ENCODE data around the gene MFSD2A. TPM values are rescaled to one million over a fixed set of nuclear protein-coding genes. Genes with fewer than 3 reads are reported as not detected.
A peak's percentile ranks its signal among the peaks of the same experiment; 100 is the strongest.

The MFSD2A gene
- total RNA-seq, 1 donor from 2014 or later, result 56.2 TPM

DNA sequence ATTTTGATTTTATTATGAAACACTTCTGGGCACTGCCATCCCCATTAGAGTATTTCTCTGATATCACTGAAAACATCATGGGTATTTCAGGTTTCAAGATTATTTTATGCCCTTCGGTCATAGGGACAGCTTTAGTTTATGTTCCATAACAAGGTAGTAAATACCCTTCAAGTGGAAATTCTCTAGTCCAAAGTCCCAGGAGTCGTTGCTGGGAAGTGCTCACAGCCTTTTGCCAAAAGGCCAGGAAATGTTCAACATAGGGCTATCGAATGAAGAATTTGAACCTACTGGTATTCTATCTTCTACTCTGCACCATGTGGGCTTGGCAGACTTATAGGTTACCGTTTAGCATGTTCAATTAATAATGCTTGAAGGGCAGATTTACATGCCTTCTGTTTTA lies 7.7 kb upstream of the MFSD2A start:
- intact Hi-C loops (cut with micrococcal nuclease), result no loop called here
- DNase-seq (ENCODE audit: low spot score), result no peak
- Mint-ChIP-seq H3K27me3 (ENCODE audit: insufficient read depth) (peaks cover 5% of the 10 kb centered on the region), H3K9me3 (no peaks in the 10 kb centered on the region), H3K4me3 (no peak overlapping the region), H3K27ac (no peak overlapping the region), H3K36me3 (ENCODE audit: low read depth) (no peaks in the 10 kb centered on the region), H3K4me1 (ENCODE audit: low read depth) (peaks cover 26% of the 10 kb centered on the region)

DNA sequence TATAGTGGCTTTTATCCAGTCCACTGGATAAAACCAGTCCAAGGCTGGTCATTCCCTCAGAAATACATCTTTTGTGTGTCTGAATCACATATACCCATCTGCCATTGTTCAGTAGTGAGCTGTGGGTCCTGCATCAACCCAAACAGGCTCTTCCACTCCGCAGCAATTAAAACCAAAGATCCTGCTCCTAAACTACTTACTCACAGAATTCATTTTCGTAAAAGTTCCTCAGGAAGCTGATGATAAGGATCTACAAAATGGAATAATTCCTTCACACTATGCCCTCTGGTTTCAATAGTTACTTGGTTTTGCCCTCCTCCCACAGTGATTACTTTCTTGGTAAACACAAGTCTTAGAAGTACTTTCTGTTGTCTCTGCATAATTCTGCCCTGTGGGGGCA lies 5.1 kb upstream of the MFSD2A start:
- peaks cover 31% of the 10 kb centered on the region for H3K4me1 Mint-ChIP-seq (ENCODE audit: low read depth)
- peaks cover 3% of the 10 kb centered on the region for H3K27me3 Mint-ChIP-seq (ENCODE audit: insufficient read depth)
- no peak overlapping the region for H3K4me3 Mint-ChIP-seq
- intact Hi-C loops (cut with micrococcal nuclease), result loop anchor here (10.0 kb wide), 1 partner anchor 435 kb away; no protein-coding TSS in a partner anchor
- H3K27ac Mint-ChIP-seq, result no peak overlapping the region
- DNase-seq (ENCODE audit: low spot score), result no peak
- H3K36me3 Mint-ChIP-seq (ENCODE audit: low read depth), result no peaks in the 10 kb centered on the region
- no peaks in the 10 kb centered on the region for H3K9me3 Mint-ChIP-seq

- intact Hi-C loops (cut with micrococcal nuclease), result loop anchor here (10.0 kb wide), 1 partner anchor 433 kb away; no protein-coding TSS in a partner anchor
- Mint-ChIP-seq H3K4me1 (ENCODE audit: low read depth) (peaks cover 38% of the 10 kb centered on the region), H3K4me3 (no peak overlapping the region), H3K9me3 (no peaks in the 10 kb centered on the region), H3K27me3 (ENCODE audit: insufficient read depth) (no peaks in the 10 kb centered on the region), H3K27ac (no peak overlapping the region), H3K36me3 (ENCODE audit: low read depth) (peaks cover 11% of the 10 kb centered on the region)
- DNase-seq (ENCODE audit: low spot score), result no peak
These were observed 3.0 kb upstream of the MFSD2A start for GRCh38 chr1:39951926-39952325.

- intact Hi-C loops (cut with micrococcal nuclease), result loop anchor here (10.0 kb wide), 1 partner anchor 432 kb away; no protein-coding TSS in a partner anchor
- Mint-ChIP-seq H3K9me3 (no peaks in the 10 kb centered on the region), H3K4me1 (ENCODE audit: low read depth) (peaks cover 44% of the 10 kb centered on the region), H3K36me3 (ENCODE audit: low read depth) (peaks cover 17% of the 10 kb centered on the region), H3K27ac (no peak overlapping the region), H3K4me3 (no peak overlapping the region), H3K27me3 (ENCODE audit: insufficient read depth) (no peaks in the 10 kb centered on the region)
- no peak for DNase-seq (ENCODE audit: low spot score)
These were observed 2.4 kb upstream of the MFSD2A start for GRCh38 chr1:39952359-39953110.

DNA sequence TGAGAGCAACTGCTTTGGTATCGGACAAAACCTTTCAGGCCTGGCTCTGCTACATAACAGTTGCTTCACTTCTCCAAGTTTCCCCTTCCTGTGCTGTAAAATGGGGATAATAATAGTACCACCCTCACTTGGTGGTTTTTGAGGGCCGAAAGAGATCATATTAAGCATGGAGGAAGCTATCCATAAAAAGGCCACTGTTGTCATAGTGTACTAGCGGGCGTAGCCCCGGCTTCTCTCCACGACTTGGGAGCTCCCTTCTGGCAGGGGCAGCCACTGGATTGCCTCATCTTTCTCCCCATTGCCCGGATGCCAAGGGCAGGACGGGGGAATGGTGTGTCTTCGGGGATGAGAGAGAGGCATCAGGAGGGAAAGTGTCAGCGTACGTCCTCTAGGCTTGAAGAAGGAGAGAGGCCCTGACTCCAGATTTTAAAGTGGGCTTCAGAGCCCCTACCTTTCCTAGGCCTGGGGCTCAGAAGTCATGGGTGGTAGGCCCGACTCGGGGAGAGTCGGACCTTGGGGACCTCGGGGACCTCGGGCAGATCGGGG lies 548 bp upstream of the MFSD2A start:
- intact Hi-C loops (cut with micrococcal nuclease), result loop anchor here (2.0 to 10.0 kb wide), 2 partner anchors 18 to 430 kb away; no protein-coding TSS in a partner anchor

GRCh38 chr1:39955547-39956539 lies 898 bp downstream of the MFSD2A start:
- Mint-ChIP-seq H3K27me3 (ENCODE audit: insufficient read depth) (no peaks in the 10 kb centered on the region), H3K36me3 (ENCODE audit: low read depth) (peaks cover 39% of the 10 kb centered on the region), H3K9me3 (no peaks in the 10 kb centered on the region), H3K27ac (peak overlapping the region; percentile 93), H3K4me3 (peak overlapping the region; percentile 98), H3K4me1 (ENCODE audit: low read depth) (peaks cover 46% of the 10 kb centered on the region)
- intact Hi-C loops (cut with micrococcal nuclease), result loop anchor here (1.0 to 10.0 kb wide), 8 partner anchors 10 to 429 kb away; partner anchors contain the start of genes CAP1, HPCAL4, TRIT1 and ZMPSTE24
- DNase-seq (ENCODE audit: low spot score), result peak; percentile 31

More for the DNA sequence above, 548 bp upstream of the MFSD2A start:
- Mint-ChIP-seq H3K4me3 (peak overlapping the region; percentile 98), H3K4me1 (ENCODE audit: low read depth) (peaks cover 47% of the 10 kb centered on the region), H3K27ac (peak overlapping the region; percentile 69), H3K36me3 (ENCODE audit: low read depth) (peaks cover 34% of the 10 kb centered on the region), H3K9me3 (no peaks in the 10 kb centered on the region), H3K27me3 (ENCODE audit: insufficient read depth) (no peaks in the 10 kb centered on the region)
- DNase-seq (ENCODE audit: low spot score), result no peak

DNA sequence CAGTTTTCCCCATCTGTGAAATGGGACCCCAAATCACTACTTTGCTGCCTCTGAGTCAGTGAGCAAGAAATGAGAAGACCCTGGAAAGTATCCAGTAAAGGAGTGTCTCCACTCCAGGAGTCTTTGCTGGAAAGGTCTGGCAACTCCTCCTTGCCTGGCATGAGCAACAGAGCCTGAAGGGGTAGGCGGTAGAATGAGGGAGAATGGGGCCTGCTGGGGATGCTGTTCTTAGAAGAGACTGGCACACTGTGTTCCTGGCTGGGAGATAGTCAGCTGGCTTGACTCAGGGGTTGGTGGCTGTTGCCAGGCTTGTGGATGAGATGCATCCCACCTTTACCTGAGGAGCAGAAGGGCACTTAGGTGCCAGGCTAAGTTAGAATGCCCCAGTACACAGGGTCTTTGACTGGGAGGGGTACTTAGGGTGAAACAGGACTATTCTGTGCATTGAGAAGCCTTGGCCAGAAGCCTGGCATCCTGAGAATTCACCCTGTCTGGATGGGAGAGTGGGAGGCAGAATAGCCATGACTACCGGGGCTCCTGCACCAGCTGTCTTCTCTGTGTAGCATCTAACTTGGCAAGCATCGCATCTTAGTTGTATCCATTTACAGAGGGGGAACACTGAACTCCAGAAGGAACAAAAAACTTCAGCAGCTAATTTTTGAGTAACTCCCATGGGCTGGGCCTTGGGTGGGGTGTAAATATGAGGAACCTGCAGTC lies 2.5 kb downstream of the MFSD2A start:
- Mint-ChIP-seq H3K4me3 (peak overlapping the region; percentile 98), H3K4me1 (ENCODE audit: low read depth) (peaks cover 48% of the 10 kb centered on the region), H3K36me3 (ENCODE audit: low read depth) (peaks cover 46% of the 10 kb centered on the region)

DNA sequence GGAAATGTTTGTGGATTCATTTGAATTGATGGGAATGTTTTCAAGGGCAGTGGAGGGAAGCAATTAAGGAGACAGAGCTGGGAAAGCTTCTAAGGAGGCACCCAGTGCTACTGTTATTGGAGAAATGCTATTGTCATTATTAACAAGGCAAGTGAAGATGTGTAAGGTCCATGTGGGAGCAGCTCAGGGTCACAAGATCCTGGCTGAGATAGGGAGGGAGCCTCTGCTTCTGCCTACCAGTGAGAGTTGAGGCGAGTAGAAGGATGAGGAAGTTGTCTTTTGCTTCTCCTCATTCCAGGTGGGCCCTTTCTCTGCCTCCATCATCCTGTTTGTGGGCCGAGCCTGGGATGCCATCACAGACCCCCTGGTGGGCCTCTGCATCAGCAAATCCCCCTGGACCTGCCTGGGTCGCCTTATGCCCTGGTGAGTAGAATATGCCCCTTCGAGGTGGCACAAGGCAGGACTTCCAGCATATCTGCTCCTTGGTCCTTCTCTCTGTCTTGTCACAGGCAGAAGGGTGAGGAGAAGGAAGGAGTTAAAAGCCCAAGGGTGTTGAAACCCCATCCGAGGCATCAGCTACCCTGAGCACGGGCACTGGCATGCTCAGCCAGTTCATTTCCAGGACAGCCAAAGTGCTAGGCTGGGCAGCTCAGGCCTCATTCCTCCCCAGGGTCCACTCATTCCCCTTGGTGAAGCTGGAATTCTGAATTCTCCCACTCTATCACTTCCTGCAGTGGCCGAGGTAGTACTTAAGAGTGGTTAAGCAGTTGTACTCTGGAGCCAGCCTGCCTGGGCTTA lies 3.7 kb downstream of the MFSD2A start:
- peaks cover 52% of the 10 kb centered on the region for H3K36me3 Mint-ChIP-seq (ENCODE audit: low read depth)
- intact Hi-C loops (cut with micrococcal nuclease), result loop anchor here (5.0 to 10.0 kb wide), 3 partner anchors 266 to 426 kb away; partner anchors contain the start of genes HPCAL4 and ZMPSTE24

More for the DNA sequence above, 2.5 kb downstream of the MFSD2A start:
- Mint-ChIP-seq H3K27ac (no peak overlapping the region), H3K9me3 (no peaks in the 10 kb centered on the region), H3K27me3 (ENCODE audit: insufficient read depth) (no peaks in the 10 kb centered on the region)
- no peak for DNase-seq (ENCODE audit: low spot score)
- intact Hi-C loops (cut with micrococcal nuclease), result loop anchor here (5.0 to 10.0 kb wide), 3 partner anchors 265 to 427 kb away; partner anchors contain the start of genes HPCAL4 and ZMPSTE24

DNA sequence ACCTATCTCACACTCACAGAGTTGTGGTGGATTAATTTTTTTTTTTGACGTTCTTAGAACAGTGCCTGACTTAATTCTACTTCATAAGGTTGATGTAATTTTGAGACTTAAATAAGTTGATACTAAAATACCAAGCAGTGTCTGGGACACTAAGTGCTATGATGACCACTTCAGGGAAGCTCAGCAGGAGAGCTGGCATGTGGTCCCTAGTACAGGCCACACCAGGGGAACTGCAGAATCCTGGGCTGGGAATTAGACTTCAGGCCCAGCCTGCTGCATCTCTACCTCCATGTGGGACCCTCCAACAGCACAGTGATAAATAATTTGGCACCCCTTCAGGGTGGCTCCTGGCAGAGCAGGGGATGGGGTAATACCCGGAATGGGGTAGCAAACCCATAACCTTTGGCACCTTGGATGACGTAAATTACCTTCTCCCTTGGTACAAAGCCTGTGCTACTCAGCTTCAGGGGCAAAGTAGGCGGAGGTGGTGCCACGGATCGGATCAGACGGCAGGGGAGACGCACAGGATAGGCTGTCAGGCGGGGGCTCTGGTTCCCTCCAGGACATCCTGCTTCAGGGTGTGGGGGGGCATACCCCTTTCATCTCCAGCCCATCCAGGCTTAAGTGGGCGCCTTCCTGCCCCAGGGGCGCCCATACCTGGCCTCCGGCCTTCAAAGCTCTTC lies 4.8 kb downstream of the MFSD2A start:
- H3K27me3 Mint-ChIP-seq (ENCODE audit: insufficient read depth), result no peaks in the 10 kb centered on the region
- DNase-seq (ENCODE audit: low spot score), result no peak
- peaks cover 62% of the 10 kb centered on the region for H3K36me3 Mint-ChIP-seq (ENCODE audit: low read depth)
- intact Hi-C loops (cut with micrococcal nuclease), result loop anchor here (5.0 to 10.0 kb wide), 3 partner anchors 267 to 425 kb away; partner anchors contain the start of genes HPCAL4 and ZMPSTE24
- H3K9me3 Mint-ChIP-seq, result no peaks in the 10 kb centered on the region
- no peak overlapping the region for H3K27ac Mint-ChIP-seq
- H3K4me1 Mint-ChIP-seq (ENCODE audit: low read depth), result peaks cover 36% of the 10 kb centered on the region
- peak overlapping the region; percentile 24 for H3K4me3 Mint-ChIP-seq

More for the DNA sequence above, 3.7 kb downstream of the MFSD2A start:
- DNase-seq (ENCODE audit: low spot score), result no peak
- no peaks in the 10 kb centered on the region for H3K27me3 Mint-ChIP-seq (ENCODE audit: insufficient read depth)
- no peak overlapping the region for H3K4me3 Mint-ChIP-seq
- peaks cover 44% of the 10 kb centered on the region for H3K4me1 Mint-ChIP-seq (ENCODE audit: low read depth)
- H3K9me3 Mint-ChIP-seq, result no peaks in the 10 kb centered on the region
- H3K27ac Mint-ChIP-seq, result no peak overlapping the region

DNA sequence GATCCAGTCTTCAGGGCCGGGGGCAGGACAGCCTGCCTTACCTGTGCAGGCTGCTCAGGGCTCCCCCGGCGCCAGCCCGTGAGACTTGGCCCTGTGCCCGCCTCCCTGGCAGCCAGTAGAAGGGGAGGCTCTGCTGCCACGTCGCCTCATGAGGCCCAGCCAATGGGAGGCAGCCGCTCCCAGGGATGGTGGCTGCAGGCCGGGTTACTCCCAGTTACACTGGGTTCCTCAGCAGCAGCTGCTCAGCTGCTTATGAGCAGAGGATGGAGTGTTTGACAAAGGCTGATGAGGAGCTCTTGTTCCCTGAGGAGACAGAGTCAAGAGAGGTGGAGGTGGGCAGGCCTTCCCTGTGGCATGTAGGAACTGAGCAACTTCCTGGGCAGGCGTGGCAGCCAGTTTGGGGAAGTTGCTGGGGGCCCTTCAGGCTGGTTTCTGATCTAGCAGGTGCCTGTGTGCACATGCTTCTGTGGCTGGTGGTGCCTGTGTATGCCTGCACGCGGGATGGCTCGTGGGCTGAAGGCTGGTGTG lies 5.5 kb downstream of the MFSD2A start:
- Mint-ChIP-seq H3K9me3 (no peaks in the 10 kb centered on the region), H3K36me3 (ENCODE audit: low read depth) (peaks cover 66% of the 10 kb centered on the region), H3K4me1 (ENCODE audit: low read depth) (peaks cover 35% of the 10 kb centered on the region), H3K4me3 (peak overlapping the region; percentile 37), H3K27ac (no peak overlapping the region), H3K27me3 (ENCODE audit: insufficient read depth) (no peaks in the 10 kb centered on the region)
- DNase-seq (ENCODE audit: low spot score), result no peak
- intact Hi-C loops (cut with micrococcal nuclease), result no loop called here

DNA sequence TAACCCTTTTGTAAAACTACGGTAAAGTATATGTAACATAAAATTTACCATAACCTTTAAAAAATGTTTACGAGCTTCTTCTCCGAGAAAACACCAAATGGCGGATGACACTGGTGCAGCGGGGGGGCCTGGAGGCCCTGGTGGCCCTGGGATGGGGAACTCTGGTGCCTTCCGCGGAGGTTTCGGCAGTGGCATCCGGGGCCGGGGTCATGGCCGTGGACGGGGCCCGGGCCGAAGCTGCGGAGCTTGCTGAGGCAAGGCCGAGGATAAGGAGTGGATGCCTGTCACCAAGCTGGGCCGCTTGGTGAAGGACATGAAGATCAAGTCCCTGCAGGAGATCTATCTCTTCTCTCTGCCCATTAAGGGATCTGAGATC lies 7.5 kb downstream of the MFSD2A start:
- Mint-ChIP-seq H3K27me3 (ENCODE audit: insufficient read depth) (no peaks in the 10 kb centered on the region), H3K27ac (no peak overlapping the region), H3K36me3 (ENCODE audit: low read depth) (peaks cover 64% of the 10 kb centered on the region), H3K4me1 (ENCODE audit: low read depth) (peaks cover 16% of the 10 kb centered on the region), H3K4me3 (no peak overlapping the region), H3K9me3 (no peaks in the 10 kb centered on the region)
- no peak for DNase-seq (ENCODE audit: low spot score)
- intact Hi-C loops (cut with micrococcal nuclease), result no loop called here

All from activated T-helper 1 cell treated with anti-CD3 and anti-CD28 coated beads, Interleukin-12 subunit alpha, Interleukin-12 subunit beta, Interleukin-2, Interleukin-4 antibody, amounts not matched to agents 30 ng/mL and 10 ng/mL and 1 ng/mL, durations not matched to agents 14 hours and 24 hours and 36 hours (primary cell).